HEK293 (cell line): ENCODE measurements around the gene PARP15.

Source experiments
- CTCF ChIA-PET: fragments of 350-600 bp; formaldehyde crosslinking; extraction: SDS; loops from one replicate; lab custom pipeline; 2021; ENCODE audit warnings: antibody characterized with exemption; lab: Yijun Ruan, JAX
- POLR2A ChIA-PET: fragments of 300-600 bp; formaldehyde crosslinking; extraction: SDS; loops from one replicate; lab custom pipeline; 2020; ENCODE audit warnings: antibody characterized with exemption, inconsistent platforms; lab: Yijun Ruan, JAX
- H3K27ac ChIP-seq: fragments of 200-500 bp; sonication (Bioruptor generic); 2 replicates; pipeline ENCODE4 v1.5.1; 2014; ENCODE audit warnings: low read depth, low read length, control low read depth, inconsistent platforms; ENCODE audit errors: extremely low read depth
- H3K36me3 ChIP-seq, 2 experiments: fragments of 200-500 bp in 1 of 2; sonication (Bioruptor generic) in 1 of 2; 1 replicate in 1 of 2; 2 replicates in 1 of 2; pipeline ENCODE4 v1.5.1; 2014 to 2017; ENCODE audit warnings: inconsistent platforms in 2 of 2, low read length in 2 of 2; ENCODE audit not compliant: control insufficient read depth in 2 of 2, insufficient read depth in 1 of 2
- H3K4me1 ChIP-seq: fragments of 200-500 bp; sonication (Bioruptor generic); 2 replicates; pipeline ENCODE4 v1.5.1; 2014; ENCODE audit warnings: mild to moderate bottlenecking, low read length, inconsistent platforms; ENCODE audit not compliant: control insufficient read depth, insufficient read depth
- H3K4me3 ChIP-seq: 2 replicates; pipeline ENCODE4 v1.5.1; 2011; ENCODE audit warnings: low read depth, mild to moderate bottlenecking, control low read depth, low read length, moderate library complexity
- H3K9me3 ChIP-seq: fragments of 200-500 bp; sonication (Bioruptor generic); 2 replicates; pipeline ENCODE4 v1.5.1; 2014; ENCODE audit warnings: low read depth, low read length, inconsistent platforms; ENCODE audit not compliant: control insufficient read depth, insufficient read depth
- BCL11A ChIP-seq: fragments of 450-650 bp; formaldehyde crosslinking; IDR thresholded peaks from 2 replicates; pipeline ENCODE4 v1.5.1; 2016; ENCODE audit warnings: low read depth, missing biosample characterization, missing genetic modification characterization
- GLI2 ChIP-seq: fragments of 450-650 bp; formaldehyde crosslinking; IDR thresholded peaks from 2 replicates; pipeline ENCODE4; 2017; ENCODE audit warnings: missing biosample characterization, missing genetic modification characterization, low read depth, borderline replicate concordance
- GLI4 ChIP-seq: fragments of 450-650 bp; formaldehyde crosslinking; IDR thresholded peaks from 2 replicates; pipeline ENCODE4 v1.5.1; 2016; ENCODE audit warnings: missing biosample characterization, missing genetic modification characterization
- KLF7 ChIP-seq: fragments of 450-650 bp; formaldehyde crosslinking; IDR thresholded peaks from 2 replicates; pipeline ENCODE4 v1.5.1; 2016; ENCODE audit warnings: missing biosample characterization, missing genetic modification characterization, borderline replicate concordance
- SP7 ChIP-seq: fragments of 450-650 bp; formaldehyde crosslinking; IDR thresholded peaks from 2 replicates; pipeline ENCODE4 v1.5.1; 2016; ENCODE audit warnings: missing biosample characterization, missing genetic modification characterization
- ZBTB1 ChIP-seq: fragments of 450-650 bp; formaldehyde crosslinking; IDR thresholded peaks from 2 replicates; pipeline ENCODE4 v1.5.1; 2016; ENCODE audit warnings: missing biosample characterization, missing genetic modification characterization
- ZFP37 ChIP-seq: fragments of 450-650 bp; formaldehyde crosslinking; IDR thresholded peaks from 2 replicates; pipeline ENCODE4 v1.5.1; 2016; ENCODE audit warnings: missing biosample characterization, missing genetic modification characterization
- ZIC2 ChIP-seq: fragments of 450-650 bp; formaldehyde crosslinking; IDR thresholded peaks from 2 replicates; pipeline ENCODE4 v1.5.1; 2016; ENCODE audit warnings: missing biosample characterization, missing genetic modification characterization
- ZNF248 ChIP-seq: fragments of 450-650 bp; formaldehyde crosslinking; IDR thresholded peaks from 2 replicates; pipeline ENCODE4 v1.5.1; 2017; ENCODE audit warnings: missing biosample characterization, missing genetic modification characterization
- ZNF266 ChIP-seq: fragments of 450-650 bp; formaldehyde crosslinking; IDR thresholded peaks from 2 replicates; pipeline ENCODE4 v1.5.1; 2016; ENCODE audit warnings: missing biosample characterization, missing genetic modification characterization, low read depth
- ZNF530 ChIP-seq: fragments of 450-650 bp; formaldehyde crosslinking; IDR thresholded peaks from 2 replicates; pipeline ENCODE4 v1.5.1; 2016; ENCODE audit warnings: low read depth, missing biosample characterization, missing genetic modification characterization
- ZNF555 ChIP-seq: fragments of 450-650 bp; formaldehyde crosslinking; conservative IDR thresholded peaks from 2 replicates; pipeline ENCODE4 v1.5.1; 2017; ENCODE audit warnings: missing biosample characterization, mild to moderate bottlenecking, missing genetic modification characterization, inconsistent platforms
- ZNF660 ChIP-seq: fragments of 450-650 bp; IDR thresholded peaks from 2 replicates; pipeline ENCODE4 v1.5.1; 2018; ENCODE audit warnings: missing biosample characterization, mild to moderate bottlenecking, missing genetic modification characterization
- ZNF664 ChIP-seq: fragments of 450-650 bp; formaldehyde crosslinking; IDR thresholded peaks from 2 replicates; pipeline ENCODE4 v1.5.1; 2016; ENCODE audit warnings: missing biosample characterization, missing genetic modification characterization
- ZNF830 ChIP-seq: fragments of 450-650 bp; IDR thresholded peaks from 2 replicates; pipeline ENCODE4 v1.5.0; 2018; ENCODE audit warnings: missing biosample characterization, missing genetic modification characterization, low read depth, mild to moderate bottlenecking, moderate library complexity
- ZNF837 ChIP-seq: fragments of 450-650 bp; formaldehyde crosslinking; IDR thresholded peaks from 2 replicates; pipeline ENCODE4 v1.5.1; 2016; ENCODE audit warnings: missing biosample characterization, missing genetic modification characterization
- TF ChIP-seq, protein P1 (sequence below): fragments of 450-650 bp; formaldehyde crosslinking; IDR thresholded peaks from 2 replicates; pipeline ENCODE4 v1.5.1; 2016; ENCODE audit warnings: missing biosample characterization, missing genetic modification characterization
- TF ChIP-seq, protein P2 (sequence below): fragments of 450-650 bp; formaldehyde crosslinking; IDR thresholded peaks from 2 replicates; pipeline ENCODE4 v1.5.1; 2016; ENCODE audit warnings: missing biosample characterization, missing genetic modification characterization, low read depth
- TF ChIP-seq, protein P3 (sequence below): IDR thresholded peaks from 2 replicates; pipeline ENCODE4 v1.6.1; 2011; ENCODE audit warnings: mild to moderate bottlenecking, low read depth, low read length, borderline replicate concordance
- TF ChIP-seq, protein P4 (sequence below): fragments of 450-650 bp; formaldehyde crosslinking; IDR thresholded peaks from 2 replicates; pipeline ENCODE4 v1.5.1; 2016; ENCODE audit warnings: missing biosample characterization, missing genetic modification characterization
- TF ChIP-seq, protein P5 (sequence below): fragments of 450-650 bp; formaldehyde crosslinking; IDR thresholded peaks from 2 replicates; pipeline ENCODE4 v1.5.0; 2017; ENCODE audit warnings: missing biosample characterization, missing genetic modification characterization, borderline replicate concordance
- TF ChIP-seq, protein P6 (sequence below): fragments of 450-650 bp; formaldehyde crosslinking; IDR thresholded peaks from 2 replicates; pipeline ENCODE4 v1.5.1; 2016; ENCODE audit warnings: missing biosample characterization, missing genetic modification characterization
- TF ChIP-seq, protein P7 (sequence below): fragments of 450-650 bp; formaldehyde crosslinking; IDR thresholded peaks from 2 replicates; pipeline ENCODE4 v1.5.1; 2016; ENCODE audit warnings: missing biosample characterization, missing genetic modification characterization

Gene PARP15

DNA sequence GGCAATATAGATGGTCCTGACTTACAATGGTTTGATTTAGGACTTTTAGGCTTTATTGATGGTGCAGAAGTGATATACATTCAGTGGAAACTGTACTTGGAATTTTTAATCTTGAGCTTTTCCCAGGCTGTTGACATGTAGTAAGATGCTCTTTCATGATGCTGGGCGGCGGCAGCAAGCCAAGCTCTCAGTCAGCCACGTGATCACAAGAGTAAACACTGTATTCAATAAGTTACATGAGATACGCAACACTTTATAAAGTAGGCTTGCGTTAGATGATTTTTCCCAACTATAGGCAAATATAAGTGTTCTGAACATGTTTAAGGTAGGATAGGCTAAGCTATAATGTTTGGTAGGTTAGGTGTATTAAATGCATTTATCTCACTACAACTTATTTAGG, 31.3 kb upstream of the PARP15 start (continued):
- TF ChIP-seq KLF7 (tag by site-specific recombination): no peak
- no peak for TF ChIP-seq ZNF530 (tag by site-specific recombination)
- TF ChIP-seq, protein P1, sequence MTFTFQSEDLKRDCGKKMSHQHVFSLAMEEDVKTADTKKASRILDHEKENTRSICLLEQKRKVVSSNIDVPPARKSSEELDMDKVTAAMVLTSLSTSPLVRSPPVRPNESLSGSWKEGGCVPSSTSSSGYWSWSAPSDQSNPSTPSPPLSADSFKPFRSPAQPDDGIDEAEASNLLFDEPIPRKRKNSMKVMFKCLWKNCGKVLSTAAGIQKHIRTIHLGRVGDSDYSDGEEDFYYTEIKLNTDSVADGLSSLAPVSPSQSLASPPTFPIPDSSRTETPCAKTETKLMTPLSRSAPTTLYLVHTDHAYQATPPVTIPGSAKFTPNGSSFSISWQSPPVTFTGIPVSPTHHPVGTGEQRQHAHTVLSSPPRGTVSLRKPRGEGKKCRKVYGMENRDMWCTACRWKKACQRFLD (tag by site-specific recombination): no peak
- TF ChIP-seq ZNF660 (tag by site-specific recombination): no peak
- TF ChIP-seq ZNF837 (tag by site-specific recombination): no peak
- no peak for TF ChIP-seq ZIC2
- TF ChIP-seq GLI4 (tag by site-specific recombination): no peak
- no peak for TF ChIP-seq GLI2 (tag by site-specific recombination)
- no peak for TF ChIP-seq ZNF664 (tag by site-specific recombination)
- no peak for TF ChIP-seq BCL11A (tag by site-specific recombination)

DNA sequence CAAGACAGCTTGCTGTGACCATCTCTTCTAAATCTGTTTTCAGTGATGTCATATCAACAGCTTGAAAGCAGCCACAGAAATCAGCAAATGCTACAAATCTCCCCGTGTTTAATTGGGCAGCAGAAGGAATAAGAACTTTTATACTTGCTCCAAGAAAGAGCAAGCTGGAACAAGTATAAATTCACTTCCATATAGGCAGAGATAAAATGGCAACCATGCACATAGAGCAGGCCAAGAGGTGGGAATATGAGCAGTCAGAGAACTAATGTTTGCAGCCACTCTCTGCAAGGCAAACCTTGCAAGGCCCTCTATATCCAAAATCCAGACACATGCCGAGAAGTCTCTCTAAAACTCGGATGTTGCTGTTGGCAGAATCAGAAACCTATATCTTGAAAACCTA, 29.4 kb upstream of the PARP15 start:
- no peak overlapping the region for H3K4me3 ChIP-seq
- H3K4me1 ChIP-seq: no peaks in the 10 kb centered on the region
- H3K36me3 ChIP-seq: peaks cover 0 to 5% of the 10 kb centered on the region in 2 experiments; a peak in 2 of 3 replicates
- no peak overlapping the region for H3K27ac ChIP-seq
- POLR2A ChIA-PET: interaction anchor here (1.2 kb wide), 1 partner anchor 14 kb away, joined by 3 read pairs; no protein-coding TSS in a partner anchor
- no peaks in the 10 kb centered on the region for H3K9me3 ChIP-seq
- CTCF ChIA-PET: interaction anchor here (1.0 kb wide), 1 partner anchor 11 kb away, joined by 3 read pairs; no protein-coding TSS in a partner anchor
- TF ChIP-seq ZNF266 (no peak), ZNF248 (tag by site-specific recombination) (no peak), ZNF555 (tag by site-specific recombination) (no peak), ZNF830 (tag by site-specific recombination) (no peak), ZBTB1 (no peak), ZFP37 (tag by site-specific recombination) (no peak), SP7 (tag by site-specific recombination) (no peak)
- TF ChIP-seq, protein P2, sequence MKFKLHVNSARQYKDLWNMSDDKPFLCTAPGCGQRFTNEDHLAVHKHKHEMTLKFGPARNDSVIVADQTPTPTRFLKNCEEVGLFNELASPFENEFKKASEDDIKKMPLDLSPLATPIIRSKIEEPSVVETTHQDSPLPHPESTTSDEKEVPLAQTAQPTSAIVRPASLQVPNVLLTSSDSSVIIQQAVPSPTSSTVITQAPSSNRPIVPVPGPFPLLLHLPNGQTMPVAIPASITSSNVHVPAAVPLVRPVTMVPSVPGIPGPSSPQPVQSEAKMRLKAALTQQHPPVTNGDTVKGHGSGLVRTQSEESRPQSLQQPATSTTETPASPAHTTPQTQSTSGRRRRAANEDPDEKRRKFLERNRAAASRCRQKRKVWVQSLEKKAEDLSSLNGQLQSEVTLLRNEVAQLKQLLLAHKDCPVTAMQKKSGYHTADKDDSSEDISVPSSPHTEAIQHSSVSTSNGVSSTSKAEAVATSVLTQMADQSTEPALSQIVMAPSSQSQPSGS (tag by site-specific recombination): no peak
- TF ChIP-seq, protein P3, sequence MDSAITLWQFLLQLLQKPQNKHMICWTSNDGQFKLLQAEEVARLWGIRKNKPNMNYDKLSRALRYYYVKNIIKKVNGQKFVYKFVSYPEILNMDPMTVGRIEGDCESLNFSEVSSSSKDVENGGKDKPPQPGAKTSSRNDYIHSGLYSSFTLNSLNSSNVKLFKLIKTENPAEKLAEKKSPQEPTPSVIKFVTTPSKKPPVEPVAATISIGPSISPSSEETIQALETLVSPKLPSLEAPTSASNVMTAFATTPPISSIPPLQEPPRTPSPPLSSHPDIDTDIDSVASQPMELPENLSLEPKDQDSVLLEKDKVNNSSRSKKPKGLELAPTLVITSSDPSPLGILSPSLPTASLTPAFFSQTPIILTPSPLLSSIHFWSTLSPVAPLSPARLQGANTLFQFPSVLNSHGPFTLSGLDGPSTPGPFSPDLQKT: no peak
- TF ChIP-seq, protein P4, sequence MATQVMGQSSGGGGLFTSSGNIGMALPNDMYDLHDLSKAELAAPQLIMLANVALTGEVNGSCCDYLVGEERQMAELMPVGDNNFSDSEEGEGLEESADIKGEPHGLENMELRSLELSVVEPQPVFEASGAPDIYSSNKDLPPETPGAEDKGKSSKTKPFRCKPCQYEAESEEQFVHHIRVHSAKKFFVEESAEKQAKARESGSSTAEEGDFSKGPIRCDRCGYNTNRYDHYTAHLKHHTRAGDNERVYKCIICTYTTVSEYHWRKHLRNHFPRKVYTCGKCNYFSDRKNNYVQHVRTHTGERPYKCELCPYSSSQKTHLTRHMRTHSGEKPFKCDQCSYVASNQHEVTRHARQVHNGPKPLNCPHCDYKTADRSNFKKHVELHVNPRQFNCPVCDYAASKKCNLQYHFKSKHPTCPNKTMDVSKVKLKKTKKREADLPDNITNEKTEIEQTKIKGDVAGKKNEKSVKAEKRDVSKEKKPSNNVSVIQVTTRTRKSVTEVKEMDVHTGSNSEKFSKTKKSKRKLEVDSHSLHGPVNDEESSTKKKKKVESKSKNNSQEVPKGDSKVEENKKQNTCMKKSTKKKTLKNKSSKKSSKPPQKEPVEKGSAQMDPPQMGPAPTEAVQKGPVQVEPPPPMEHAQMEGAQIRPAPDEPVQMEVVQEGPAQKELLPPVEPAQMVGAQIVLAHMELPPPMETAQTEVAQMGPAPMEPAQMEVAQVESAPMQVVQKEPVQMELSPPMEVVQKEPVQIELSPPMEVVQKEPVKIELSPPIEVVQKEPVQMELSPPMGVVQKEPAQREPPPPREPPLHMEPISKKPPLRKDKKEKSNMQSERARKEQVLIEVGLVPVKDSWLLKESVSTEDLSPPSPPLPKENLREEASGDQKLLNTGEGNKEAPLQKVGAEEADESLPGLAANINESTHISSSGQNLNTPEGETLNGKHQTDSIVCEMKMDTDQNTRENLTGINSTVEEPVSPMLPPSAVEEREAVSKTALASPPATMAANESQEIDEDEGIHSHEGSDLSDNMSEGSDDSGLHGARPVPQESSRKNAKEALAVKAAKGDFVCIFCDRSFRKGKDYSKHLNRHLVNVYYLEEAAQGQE (tag by site-specific recombination): no peak
- TF ChIP-seq, protein P5, sequence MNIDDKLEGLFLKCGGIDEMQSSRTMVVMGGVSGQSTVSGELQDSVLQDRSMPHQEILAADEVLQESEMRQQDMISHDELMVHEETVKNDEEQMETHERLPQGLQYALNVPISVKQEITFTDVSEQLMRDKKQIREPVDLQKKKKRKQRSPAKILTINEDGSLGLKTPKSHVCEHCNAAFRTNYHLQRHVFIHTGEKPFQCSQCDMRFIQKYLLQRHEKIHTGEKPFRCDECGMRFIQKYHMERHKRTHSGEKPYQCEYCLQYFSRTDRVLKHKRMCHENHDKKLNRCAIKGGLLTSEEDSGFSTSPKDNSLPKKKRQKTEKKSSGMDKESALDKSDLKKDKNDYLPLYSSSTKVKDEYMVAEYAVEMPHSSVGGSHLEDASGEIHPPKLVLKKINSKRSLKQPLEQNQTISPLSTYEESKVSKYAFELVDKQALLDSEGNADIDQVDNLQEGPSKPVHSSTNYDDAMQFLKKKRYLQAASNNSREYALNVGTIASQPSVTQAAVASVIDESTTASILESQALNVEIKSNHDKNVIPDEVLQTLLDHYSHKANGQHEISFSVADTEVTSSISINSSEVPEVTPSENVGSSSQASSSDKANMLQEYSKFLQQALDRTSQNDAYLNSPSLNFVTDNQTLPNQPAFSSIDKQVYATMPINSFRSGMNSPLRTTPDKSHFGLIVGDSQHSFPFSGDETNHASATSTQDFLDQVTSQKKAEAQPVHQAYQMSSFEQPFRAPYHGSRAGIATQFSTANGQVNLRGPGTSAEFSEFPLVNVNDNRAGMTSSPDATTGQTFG (tag by site-specific recombination): no peak
- TF ChIP-seq, protein P6, sequence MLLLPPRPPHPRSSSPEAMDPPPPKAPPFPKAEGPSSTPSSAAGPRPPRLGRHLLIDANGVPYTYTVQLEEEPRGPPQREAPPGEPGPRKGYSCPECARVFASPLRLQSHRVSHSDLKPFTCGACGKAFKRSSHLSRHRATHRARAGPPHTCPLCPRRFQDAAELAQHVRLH: no peak
- TF ChIP-seq, protein P7, sequence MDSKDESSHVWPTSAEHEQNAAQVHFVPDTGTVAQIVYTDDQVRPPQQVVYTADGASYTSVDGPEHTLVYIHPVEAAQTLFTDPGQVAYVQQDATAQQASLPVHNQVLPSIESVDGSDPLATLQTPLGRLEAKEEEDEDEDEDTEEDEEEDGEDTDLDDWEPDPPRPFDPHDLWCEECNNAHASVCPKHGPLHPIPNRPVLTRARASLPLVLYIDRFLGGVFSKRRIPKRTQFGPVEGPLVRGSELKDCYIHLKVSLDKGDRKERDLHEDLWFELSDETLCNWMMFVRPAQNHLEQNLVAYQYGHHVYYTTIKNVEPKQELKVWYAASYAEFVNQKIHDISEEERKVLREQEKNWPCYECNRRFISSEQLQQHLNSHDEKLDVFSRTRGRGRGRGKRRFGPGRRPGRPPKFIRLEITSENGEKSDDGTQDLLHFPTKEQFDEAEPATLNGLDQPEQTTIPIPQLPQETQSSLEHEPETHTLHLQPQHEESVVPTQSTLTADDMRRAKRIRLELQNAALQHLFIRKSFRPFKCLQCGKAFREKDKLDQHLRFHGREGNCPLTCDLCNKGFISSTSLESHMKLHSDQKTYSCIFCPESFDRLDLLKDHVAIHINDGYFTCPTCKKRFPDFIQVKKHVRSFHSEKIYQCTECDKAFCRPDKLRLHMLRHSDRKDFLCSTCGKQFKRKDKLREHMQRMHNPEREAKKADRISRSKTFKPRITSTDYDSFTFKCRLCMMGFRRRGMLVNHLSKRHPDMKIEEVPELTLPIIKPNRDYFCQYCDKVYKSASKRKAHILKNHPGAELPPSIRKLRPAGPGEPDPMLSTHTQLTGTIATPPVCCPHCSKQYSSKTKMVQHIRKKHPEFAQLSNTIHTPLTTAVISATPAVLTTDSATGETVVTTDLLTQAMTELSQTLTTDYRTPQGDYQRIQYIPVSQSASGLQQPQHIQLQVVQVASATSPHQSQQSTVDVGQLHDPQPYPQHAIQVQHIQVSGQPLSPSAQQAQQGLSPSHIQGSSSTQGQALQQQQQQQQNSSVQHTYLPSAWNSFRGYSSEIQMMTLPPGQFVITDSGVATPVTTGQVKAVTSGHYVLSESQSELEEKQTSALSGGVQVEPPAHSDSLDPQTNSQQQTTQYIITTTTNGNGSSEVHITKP (tag by site-specific recombination): no peak
